GM19372 (cell line): Measurements from ENCODE around the gene DUSP15.
"Not testable (repeated sequence)": the region's sequence is repeated elsewhere in the genome, so short reads cannot be mapped to it uniquely, and the experiment has no call there.

ENCODE experiments used
- ATAC-seq: cut with Tn5 transposase; IDR thresholded peaks from one replicate; pipeline ENCODE4 v1.9.1; 2021; ENCODE audit warnings: mild to moderate bottlenecking, low read depth, moderate library complexity; ENCODE audit not compliant: unreplicated experiment

DUSP15 gene

DNA sequence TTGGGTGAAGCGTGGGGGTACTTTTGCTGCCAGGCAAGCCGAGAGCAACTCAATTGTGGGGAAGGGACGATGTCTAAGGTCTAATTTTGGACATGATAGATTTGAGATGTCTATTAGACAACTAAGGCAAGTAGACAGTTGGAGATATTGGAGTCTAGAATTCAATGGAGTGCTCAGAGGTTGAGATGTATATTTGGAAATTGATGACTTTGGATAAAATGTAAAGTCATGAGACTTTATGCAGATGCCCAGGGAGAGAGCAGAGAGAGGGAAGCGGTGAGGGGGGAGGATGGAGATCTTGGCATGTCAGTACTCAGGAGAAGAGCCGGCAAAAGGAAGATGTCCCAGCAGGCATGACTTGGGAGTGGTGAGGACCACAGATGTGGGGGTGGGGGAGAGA, 44.3 kb downstream of the DUSP15 start:
- ATAC-seq, result no peak

DNA sequence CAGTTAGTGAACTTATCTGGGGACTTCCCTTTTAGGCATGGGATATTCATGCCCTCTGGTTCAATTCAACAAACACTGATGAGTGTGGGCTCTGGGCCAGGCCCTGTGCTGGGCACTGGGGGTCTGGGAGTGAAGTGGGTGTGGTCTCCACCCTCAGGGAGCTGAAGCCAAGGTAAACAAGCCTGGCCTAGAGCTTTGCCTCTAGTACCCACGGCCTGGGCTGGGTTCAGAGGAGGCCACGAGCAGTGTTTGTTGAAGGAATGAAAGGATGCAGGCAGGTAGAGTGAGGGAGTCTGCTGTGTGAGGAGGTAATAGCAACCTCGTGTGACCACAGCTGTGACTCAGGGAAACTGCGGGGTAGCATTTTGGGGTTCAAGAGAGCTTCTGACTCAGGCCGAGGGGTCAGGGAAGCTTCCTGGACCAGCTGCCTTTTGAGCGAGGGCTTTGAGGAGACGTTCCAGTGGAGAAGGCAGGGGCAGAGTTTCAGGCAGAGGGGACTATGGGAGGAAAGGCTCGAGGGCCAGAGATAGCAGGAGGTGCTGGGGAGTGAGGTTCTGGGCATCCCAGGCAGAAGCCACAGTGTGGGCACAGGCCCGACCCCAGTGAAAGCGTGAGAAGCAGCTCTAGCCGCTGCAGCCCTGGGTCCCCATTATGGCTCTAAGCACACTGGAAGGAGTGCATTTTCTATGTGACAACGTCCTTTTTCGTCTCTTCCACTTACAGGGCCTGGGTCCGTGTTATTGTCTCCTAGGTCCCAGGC, 45.6 kb downstream of the DUSP15 start:
- no peak for ATAC-seq

DNA sequence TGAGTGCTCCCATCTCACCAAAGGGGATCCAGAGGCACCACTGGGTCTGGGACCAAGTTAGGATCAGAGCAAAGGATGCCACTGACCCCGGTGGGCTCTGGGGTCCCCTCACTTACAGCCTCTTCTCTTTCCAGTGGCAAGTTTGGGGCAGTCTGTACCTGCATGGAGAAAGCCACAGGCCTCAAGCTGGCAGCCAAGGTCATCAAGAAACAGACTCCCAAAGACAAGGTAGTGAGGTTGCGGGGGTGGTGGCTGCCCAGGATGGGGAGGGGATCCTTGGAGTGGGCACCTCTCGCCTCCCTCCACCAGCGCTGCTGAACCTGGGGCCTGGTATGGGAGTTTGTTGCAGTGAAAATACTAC, 46.2 kb downstream of the DUSP15 start:
- no peak for ATAC-seq

DNA sequence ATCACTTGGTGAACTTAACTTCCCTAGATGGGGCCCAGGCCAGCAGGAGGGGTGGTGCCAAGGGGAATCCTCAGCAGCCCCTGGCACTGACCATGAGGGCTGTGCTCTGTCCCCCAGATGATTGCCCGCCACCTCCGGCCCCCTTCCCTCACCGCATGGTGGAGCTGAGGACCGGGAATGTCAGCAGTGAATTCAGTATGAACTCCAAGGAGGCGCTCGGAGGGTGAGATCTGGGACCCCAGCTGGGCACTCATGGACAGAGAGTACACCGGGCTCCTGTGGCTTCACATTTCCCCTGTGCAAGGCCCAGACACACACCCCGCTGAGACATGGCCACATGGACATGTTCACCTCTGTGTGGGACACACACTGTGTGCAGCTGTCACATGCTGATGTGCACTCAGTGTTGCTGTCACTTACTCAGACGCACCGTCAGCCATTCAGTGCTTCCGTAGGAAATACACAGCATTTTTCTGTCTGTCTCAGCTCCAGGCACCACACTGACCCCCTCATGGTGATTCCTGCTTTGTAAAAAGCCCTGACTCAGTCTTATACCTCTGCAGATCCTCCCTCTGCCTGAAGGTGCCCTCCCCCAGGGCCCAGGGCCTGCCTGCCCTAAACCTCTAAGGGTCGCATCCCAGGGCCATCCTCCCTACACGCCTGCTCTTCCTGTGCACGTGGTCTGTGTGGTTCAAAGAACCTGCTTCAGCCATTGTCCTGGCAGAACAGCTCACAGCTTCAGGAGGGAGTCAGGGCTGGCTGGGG, 46.8 kb downstream of the DUSP15 start:
- no peak for ATAC-seq

DNA sequence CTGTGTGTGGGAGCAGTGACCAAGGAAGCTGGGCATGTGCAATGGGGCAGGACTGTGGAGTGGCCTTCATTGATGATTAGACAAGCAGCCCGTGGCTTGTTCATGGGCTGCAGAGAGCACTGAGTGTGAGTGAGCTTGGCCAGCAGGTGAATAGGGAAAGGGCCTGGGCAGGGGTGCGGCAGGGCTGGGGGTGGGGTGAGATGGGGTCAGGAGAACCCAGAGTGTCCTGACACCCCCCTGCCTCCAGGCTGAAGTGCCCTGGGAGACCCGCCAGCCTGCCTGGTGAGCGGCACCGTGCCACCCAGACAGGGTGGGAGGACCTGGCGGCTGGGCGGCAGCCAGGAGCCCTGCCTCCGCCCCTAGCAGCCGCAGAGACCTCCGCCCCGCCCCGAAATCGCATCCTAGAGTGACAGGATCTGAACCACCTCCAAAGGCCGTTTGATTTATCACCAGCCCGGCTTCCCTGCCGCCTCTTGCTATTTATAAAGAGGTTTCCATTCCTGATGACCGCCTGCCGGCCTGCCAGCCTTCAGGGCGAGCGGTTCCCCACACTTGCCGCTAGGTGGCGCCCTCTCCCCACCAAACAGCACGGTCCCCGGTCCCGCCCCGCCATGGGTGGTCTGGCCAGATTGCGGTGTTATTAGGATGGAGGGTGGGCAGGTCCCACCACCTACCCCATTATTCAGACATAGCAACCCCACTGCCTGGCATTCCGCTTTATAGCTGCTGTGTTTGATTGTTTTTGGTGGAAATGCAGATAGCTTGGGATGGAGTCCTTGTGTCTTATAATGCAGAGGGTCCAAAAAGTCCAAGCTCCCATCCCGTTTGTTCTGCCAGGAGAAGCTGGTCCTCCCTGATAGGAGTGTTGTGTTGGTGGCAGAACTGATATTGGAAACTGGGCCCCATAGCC, 47.7 kb downstream of the DUSP15 start:
- peak; percentile 65 for ATAC-seq

DNA sequence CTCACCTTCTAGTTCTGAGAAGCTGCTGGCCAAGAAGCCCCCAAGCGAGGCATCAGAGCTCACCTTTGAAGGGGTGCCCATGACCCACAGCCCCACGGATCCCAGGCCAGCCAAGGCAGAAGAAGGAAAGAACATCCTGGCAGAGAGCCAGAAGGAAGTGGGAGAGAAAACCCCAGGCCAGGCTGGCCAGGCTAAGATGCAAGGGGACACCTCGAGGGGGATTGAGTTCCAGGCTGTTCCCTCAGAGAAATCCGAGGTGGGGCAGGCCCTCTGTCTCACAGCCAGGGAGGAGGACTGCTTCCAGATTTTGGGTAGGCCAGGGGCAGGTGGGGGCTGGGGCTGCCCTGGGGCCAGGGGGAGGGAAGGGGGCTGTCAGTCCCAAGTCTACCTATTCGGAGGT, 48.9 kb downstream of the DUSP15 start:
- no peak for ATAC-seq

DNA sequence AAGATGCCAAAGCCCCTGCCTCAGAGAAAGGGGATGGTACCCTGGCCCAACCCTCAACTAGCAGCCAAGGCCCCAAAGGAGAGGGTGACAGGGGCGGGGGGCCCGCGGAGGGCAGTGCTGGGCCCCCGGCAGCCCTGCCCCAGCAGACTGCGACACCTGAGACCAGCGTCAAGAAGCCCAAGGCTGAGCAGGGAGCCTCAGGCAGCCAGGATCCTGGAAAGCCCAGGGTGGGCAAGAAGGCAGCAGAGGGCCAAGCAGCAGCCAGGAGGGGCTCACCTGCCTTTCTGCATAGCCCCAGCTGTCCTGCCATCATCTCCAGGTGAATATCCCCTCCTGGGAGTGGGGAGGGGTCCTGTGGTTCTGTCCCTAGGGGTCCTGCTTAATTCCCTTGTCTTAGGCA, 50.1 kb downstream of the DUSP15 start:
- no peak for ATAC-seq

DNA sequence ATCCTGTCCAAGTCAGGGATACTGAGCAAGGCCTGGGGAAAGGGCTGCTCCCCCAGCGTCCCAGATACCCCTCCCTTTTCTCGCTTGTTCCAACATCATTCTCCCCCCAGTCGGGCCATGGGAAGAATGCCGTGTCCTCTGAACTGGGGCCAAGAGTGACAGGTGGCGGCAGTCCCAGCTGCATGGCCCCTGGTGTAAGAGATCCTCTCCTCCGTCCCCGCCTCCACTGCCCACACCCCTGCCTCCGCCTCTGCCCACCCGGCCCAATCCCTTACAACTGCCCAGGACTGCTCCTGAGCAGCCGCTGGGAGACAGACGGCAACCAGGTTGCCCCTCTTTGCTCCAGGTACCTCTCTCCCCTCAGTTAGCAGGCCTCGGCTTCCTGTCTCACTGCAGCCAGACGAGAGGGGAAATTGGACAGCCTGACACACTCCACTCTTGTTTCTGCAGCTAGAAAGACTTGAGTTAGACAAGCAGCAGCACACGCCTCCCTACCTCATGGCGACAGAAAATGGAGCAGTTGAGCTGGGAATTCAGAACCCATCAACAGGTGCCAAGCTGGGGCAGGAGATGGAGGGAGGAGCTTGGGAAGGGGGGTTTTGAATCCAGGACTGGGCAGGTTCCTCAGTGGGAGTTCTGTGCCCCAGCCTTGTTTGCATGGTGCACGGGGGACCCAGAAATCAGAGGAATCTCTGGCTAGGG, 51.1 kb downstream of the DUSP15 start, which contains the start of gene MYLK2:
MYLK2 (plus strand) TSS at position 274 of the 702 bp plus-strand sequence; CDS start at position 499, 225 bp downstream.
- ATAC-seq, result no peak

DNA sequence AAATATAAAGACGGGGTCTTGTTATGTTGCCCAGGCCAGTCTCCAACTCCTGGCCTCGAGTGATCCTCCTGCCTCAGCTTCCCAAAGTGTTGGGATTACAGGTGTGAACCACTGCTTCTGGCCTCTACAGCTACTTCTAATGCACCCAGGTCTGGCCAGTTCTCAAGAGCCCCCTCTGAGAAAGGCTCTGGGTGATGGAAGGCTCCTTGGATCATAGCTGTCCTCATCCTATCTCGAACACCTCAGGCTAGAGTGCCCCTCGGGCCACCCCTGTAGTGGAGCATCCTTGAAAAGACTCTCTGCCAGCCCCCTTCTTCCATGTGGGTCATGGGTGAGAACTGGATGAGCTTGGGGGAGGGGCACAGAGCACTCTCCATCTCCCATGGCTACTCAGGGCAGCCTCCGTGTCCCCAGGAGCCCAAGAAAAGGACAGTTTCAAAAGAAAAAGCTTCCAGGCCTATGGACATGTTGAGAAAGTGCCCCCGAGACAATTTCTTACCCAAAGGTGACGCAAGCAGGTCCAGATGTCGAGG, 51.9 kb downstream of the DUSP15 start:
- ATAC-seq, result no peak

DNA sequence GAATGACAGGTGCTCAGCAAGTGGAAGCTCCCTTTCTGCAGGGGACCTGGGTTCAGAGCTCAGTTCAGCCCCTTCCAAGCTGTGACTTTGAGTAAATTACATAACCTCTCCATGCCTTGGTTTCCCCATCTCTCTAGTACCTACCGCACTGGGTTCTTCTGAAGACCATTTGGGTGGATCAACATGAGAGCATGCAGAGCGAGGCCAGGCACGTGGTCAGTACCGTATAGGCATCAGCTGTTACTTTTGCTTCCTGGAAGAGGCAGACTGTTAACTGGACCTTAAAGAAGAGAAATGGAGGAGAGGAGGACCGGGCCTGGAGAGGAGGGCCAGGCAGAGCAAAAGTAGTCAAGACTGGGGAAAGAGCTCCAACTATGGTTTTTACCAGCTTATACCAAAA, 52.9 kb downstream of the DUSP15 start:
- ATAC-seq, result no peak

DNA sequence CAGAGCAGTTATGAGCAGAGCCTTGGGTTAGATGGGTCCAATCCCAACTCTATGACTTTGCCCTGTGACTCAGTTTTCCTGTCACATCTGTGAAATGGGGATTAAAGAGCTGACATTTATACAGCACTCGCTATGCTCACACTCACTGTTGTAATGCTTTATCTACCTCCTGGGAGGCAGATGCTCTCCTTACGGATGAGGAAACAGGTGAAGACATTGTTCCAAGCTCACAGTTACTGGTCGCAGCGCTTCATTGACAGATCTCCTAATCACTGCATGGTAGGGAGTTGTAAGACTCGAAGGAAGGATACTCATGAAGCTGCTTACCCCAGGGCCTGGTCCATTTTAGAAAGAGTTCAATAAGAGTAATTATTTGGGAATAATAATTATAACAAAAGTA, 54.1 kb downstream of the DUSP15 start:
- no peak for ATAC-seq

DNA sequence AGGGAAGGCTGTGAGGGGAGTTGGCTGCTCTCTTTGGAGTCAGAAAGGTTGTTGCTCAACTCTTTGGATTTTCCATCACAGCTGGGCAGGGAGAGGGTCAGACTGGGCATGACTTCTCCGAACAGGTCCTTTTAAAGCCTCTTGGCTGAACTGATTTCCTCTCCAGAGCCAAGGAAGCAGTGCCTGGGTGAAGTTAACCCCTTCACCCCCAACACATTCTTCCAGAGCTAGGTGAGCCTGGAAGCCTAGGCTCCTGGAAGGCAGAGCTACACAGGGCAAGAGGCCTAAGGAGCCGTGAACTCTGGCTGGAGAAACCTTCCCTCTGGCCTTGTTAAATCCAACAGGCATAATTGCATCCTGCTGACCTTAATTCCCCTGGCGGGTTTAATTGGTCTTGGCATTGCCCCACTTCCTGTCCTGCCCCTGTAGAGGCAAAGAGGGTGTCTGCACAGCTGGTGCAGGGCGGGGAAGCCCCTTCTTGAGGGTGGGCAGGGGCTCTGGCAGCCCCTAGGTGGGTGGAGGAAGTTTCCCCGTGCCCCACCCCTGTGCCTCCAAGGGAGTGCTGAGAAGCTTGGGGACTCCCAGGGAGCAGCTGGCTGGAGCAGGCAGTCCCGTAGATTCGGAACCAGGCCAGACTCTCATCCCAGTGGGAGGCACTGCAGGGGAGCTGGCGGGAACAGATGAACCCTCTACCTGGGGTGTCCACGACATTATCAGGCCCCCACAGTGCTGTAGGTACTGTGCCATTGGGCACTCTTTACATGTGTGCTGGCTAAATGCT, 54.7 kb downstream of the DUSP15 start:
- no peak for ATAC-seq

DNA sequence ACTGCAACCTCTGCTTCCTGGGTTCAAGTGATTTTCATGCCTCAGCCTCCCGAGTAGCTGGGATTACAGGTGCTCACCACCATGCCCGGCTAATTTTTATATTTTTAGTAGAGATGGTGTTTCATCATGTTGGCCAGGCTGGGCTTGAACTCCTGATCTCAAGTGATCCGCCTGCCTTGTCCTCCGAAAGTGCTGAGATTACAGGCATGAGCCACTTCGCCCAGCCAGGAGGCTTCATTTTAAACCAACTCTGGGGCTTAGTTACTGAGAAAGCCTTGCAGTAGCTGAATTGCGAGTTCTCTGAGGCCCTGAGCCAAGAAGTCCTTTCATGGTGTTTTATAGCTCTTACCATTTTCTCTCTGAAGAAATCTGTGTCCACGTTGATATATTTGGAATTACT, 56.2 kb downstream of the DUSP15 start:
- ATAC-seq, result not testable (repeated sequence)

DNA sequence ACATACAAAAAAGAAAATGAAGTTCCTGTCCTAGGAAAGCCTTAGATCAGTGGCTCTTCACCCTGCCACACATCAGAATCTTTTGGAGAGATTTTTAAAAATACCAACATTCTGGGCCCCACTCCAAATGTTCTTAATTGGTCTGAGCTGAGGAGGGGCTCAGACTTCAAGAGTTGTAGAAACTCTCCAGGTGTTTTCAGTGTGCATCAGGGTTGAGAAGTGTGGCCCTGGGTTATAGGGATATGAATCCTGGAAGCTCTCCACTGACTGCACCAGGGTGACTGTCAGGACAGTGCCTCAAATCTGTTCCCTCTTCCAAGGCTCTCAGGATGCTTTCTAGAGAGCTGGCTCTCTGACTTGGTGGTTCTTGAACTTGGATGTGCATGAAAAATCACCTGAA, 56.7 kb downstream of the DUSP15 start:
- ATAC-seq, result no peak

DNA sequence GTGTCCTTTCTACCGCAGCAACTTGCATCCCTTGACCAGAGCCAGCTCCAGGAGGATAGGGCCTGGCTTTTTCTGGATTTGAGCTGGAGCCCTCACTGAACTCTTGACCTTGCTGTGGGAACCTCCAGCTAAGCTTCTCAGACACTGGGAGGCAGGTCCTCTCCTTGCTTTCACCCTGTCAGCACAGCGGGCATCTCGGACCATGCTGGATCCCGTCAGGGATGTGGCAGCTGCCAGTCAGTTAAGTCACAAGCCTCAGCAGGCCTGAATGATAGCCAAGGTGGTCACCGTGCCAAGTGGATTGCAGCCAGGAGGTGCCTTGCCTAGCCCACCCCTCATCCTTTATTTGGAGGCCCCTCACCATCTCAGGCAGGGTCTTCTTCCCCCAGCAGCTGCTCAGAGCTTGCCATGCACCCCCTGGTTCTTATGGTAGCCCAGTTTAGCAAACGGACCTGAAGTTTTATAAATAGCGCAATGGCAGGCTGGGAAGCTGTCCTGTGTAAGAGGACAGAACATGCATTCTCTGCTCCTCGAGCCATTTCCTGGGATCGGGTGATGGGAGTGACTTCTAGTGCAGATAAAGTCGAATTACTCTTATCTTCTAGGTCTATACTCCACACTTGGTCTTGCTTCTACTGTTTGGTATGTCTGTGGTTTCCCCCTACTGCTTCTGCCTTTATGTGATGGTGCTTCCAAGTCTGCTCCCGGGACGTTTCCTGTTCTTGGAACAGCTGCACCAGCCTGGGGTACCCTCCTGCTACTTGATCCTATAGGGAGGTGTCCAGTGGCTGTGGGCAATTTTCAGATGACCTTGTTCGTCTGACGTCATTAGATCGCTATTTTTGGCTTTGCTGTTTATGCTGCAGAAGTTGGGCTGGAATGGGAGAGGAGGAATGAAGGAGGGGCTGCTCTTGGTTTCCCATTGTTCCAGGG, 58.3 kb downstream of the DUSP15 start:
- ATAC-seq, result no peak

DNA sequence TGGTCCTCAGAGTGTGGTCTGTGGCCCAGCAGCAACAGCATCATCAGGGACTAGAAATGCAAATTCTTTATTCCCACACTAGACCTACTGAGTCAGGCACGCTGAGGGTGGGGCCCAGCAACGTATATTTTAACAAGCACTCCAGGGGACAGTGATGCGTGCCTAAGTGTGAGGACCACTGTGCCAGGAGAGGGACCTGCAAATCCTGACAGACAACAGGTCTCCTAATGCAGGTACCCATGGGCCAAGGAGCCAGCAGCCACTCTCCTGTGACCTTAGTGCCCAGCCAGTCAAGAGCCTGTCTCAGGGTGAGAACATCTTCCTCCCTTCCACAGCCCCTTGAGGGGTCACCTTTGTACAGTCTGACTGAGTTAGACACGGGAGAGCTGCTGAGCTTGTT, 59.1 kb downstream of the DUSP15 start:
- no peak for ATAC-seq
